ENCODE results near the gene POU2F2. TPM values are rescaled to one million over a fixed set of nuclear protein-coding genes. Genes with fewer than 3 reads are reported as not detected.

Gene POU2F2
- total and polyA plus RNA-seq, 2 experiments from 2014 or later: 2.3 to 4.6 TPM

DNA sequence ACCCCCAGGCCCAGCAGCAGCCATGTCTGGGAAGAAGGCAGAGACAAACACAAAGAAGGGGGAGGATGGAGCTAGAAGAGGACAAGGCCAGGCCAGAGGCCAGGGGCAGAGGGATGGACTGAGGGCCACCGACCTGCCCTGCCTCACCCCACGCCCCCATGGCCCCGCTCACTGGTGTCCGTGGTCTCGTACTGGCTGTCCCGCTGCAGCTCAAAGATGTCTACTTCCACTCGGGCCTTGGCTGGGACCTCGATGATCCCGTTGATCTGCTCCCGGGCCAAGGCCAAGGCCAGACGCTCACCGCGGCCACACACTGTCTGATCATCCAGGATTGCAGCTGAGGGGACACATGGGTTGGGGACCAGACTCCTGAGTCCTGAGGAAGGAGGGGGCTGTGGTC is 67.2 kb downstream of the POU2F2 start:
- peaks cover 3% of the 10 kb centered on the region; the same call in 1 of the 2 replicates for H3K36me3 ChIP-seq (ENCODE audit: insufficient read depth)
- no peak overlapping the region for H3K4me3 ChIP-seq
- no peaks in the 10 kb centered on the region for H3K27me3 ChIP-seq (ENCODE audit: insufficient read depth)
- H3K9me3 Mint-ChIP-seq: no peaks in the 10 kb centered on the region
- ATAC-seq (no peak), DNase-seq (ENCODE audit: low spot score) (no peak)
- TF ChIP-seq, protein P1, sequence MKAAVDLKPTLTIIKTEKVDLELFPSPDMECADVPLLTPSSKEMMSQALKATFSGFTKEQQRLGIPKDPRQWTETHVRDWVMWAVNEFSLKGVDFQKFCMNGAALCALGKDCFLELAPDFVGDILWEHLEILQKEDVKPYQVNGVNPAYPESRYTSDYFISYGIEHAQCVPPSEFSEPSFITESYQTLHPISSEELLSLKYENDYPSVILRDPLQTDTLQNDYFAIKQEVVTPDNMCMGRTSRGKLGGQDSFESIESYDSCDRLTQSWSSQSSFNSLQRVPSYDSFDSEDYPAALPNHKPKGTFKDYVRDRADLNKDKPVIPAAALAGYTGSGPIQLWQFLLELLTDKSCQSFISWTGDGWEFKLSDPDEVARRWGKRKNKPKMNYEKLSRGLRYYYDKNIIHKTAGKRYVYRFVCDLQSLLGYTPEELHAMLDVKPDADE (IDR thresholded peaks at IDR 0.05): no peak
- TF ChIP-seq CREB1 (CRISPR knock-in tag; IDR thresholded peaks at IDR 0.05; ENCODE audit: low read depth): no peak
- TF ChIP-seq, protein P2, sequence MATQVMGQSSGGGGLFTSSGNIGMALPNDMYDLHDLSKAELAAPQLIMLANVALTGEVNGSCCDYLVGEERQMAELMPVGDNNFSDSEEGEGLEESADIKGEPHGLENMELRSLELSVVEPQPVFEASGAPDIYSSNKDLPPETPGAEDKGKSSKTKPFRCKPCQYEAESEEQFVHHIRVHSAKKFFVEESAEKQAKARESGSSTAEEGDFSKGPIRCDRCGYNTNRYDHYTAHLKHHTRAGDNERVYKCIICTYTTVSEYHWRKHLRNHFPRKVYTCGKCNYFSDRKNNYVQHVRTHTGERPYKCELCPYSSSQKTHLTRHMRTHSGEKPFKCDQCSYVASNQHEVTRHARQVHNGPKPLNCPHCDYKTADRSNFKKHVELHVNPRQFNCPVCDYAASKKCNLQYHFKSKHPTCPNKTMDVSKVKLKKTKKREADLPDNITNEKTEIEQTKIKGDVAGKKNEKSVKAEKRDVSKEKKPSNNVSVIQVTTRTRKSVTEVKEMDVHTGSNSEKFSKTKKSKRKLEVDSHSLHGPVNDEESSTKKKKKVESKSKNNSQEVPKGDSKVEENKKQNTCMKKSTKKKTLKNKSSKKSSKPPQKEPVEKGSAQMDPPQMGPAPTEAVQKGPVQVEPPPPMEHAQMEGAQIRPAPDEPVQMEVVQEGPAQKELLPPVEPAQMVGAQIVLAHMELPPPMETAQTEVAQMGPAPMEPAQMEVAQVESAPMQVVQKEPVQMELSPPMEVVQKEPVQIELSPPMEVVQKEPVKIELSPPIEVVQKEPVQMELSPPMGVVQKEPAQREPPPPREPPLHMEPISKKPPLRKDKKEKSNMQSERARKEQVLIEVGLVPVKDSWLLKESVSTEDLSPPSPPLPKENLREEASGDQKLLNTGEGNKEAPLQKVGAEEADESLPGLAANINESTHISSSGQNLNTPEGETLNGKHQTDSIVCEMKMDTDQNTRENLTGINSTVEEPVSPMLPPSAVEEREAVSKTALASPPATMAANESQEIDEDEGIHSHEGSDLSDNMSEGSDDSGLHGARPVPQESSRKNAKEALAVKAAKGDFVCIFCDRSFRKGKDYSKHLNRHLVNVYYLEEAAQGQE (IDR thresholded peaks at IDR 0.05; ENCODE audit: unreplicated experiment): no peak
- TF ChIP-seq ZNF331 (CRISPR knock-in tag; IDR thresholded peaks at IDR 0.05; ENCODE audit: low read depth): no peak
- TF ChIP-seq ZNF114 (CRISPR knock-in tag; IDR thresholded peaks at IDR 0.05): no peak
- TF ChIP-seq EZH2 (IDR thresholded peaks at IDR 0.05; ENCODE audit: low read depth, unreplicated experiment): no peak
- no peak for TF ChIP-seq NANOG (IDR thresholded peaks at IDR 0.05; ENCODE audit: borderline replicate concordance)
- peaks cover 28% of the 10 kb centered on the region for H3K79me2 ChIP-seq (replicated peaks; ENCODE audit: insufficient read depth)
- no peak overlapping the region for H2AFZ ChIP-seq
- H3K4me1 ChIP-seq (ENCODE audit: insufficient read depth): peaks cover 13% of the 10 kb centered on the region; the same call in 1 of the 2 replicates
- no peaks in the 10 kb centered on the region for H3K9me2 ChIP-seq (ENCODE audit: insufficient read depth)
- peaks cover 10% of the 10 kb centered on the region for H3K27me3 Mint-ChIP-seq (ENCODE audit: insufficient read depth, low read depth, poor library complexity)
- H3K36me3 Mint-ChIP-seq (ENCODE audit: low read depth): peaks cover 37% of the 10 kb centered on the region
- H3K4me1 Mint-ChIP-seq: no peaks in the 10 kb centered on the region; the same call in 2 of the 3 replicates
- H3K27ac ChIP-seq (ENCODE audit: low read depth): no peak overlapping the region
- no peak overlapping the region for H3K27ac Mint-ChIP-seq
- no peak overlapping the region for H3K4me3 Mint-ChIP-seq
- H4K20me1 ChIP-seq (replicated peaks; ENCODE audit: insufficient read depth): peaks cover 12% of the 10 kb centered on the region
- no peak overlapping the region for H3K4me2 ChIP-seq
- peaks cover 6% of the 10 kb centered on the region; the same call in 1 of the 2 replicates for H3F3A ChIP-seq (replicated peaks; ENCODE audit: low read depth)

DNA sequence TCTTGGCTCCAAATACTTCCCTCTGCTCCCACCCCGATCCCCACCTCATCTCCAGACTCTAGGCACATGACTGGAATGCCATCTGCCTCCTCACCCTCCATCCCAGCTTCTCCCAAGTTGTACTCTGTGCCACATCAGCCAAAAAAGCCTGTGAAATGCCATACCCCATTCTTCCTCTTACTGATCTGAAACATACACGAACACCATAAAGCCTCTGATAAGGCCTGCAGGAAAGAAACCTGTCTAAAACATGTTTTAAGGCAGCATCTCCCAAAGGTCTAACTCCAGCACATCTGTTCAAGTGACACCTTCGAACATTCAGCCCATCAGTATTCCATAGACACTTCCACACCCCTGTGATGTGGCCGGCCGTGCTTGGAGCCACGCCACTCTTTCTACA is 67.8 kb downstream of the POU2F2 start:
- peaks cover 43% of the 10 kb centered on the region for H3K36me3 Mint-ChIP-seq (ENCODE audit: low read depth)
- DNase-seq (ENCODE audit: low spot score) (no peak), ATAC-seq (no peak)
- Histone ChIP-seq H3K9me2 (ENCODE audit: insufficient read depth) (no peaks in the 10 kb centered on the region), H3K36me3 (ENCODE audit: insufficient read depth) (peaks cover 3% of the 10 kb centered on the region; the same call in 1 of the 2 replicates), H3K4me2 (no peak overlapping the region), H3K27ac (ENCODE audit: low read depth) (no peak overlapping the region), H4K20me1 (replicated peaks; ENCODE audit: insufficient read depth) (peaks cover 12% of the 10 kb centered on the region), H3K4me3 (no peak overlapping the region), H3K79me2 (replicated peaks; ENCODE audit: insufficient read depth) (peaks cover 28% of the 10 kb centered on the region), H2AFZ (no peak overlapping the region), H3K4me1 (ENCODE audit: insufficient read depth) (peaks cover 13% of the 10 kb centered on the region; the same call in 1 of the 2 replicates), H3F3A (replicated peaks; ENCODE audit: low read depth) (peaks cover 6% of the 10 kb centered on the region; the same call in 1 of the 2 replicates), H3K27me3 (ENCODE audit: insufficient read depth) (no peaks in the 10 kb centered on the region)
- H3K27ac Mint-ChIP-seq: no peak overlapping the region
- H3K4me1 Mint-ChIP-seq: no peaks in the 10 kb centered on the region; the same call in 2 of the 3 replicates
- peaks cover 13% of the 10 kb centered on the region for H3K27me3 Mint-ChIP-seq (ENCODE audit: insufficient read depth, low read depth, poor library complexity)
- no peaks in the 10 kb centered on the region for H3K9me3 Mint-ChIP-seq
- H3K4me3 Mint-ChIP-seq: no peak overlapping the region
- TF ChIP-seq CREB1 (CRISPR knock-in tag; IDR thresholded peaks at IDR 0.05; ENCODE audit: low read depth) (no peak), POLR2AphosphoS5 (IDR thresholded peaks at IDR 0.05; ENCODE audit: low read depth) (no peak), STAT1 (IDR thresholded peaks at IDR 0.05; ENCODE audit: unreplicated experiment) (no peak), JUNB (IDR thresholded peaks at IDR 0.05; ENCODE audit: unreplicated experiment) (no peak), ZNF114 (CRISPR knock-in tag; IDR thresholded peaks at IDR 0.05) (no peak), EZH2phosphoT487 (IDR thresholded peaks at IDR 0.05; ENCODE audit: unreplicated experiment) (no peak), ZNF331 (CRISPR knock-in tag; IDR thresholded peaks at IDR 0.05; ENCODE audit: low read depth) (no peak), NANOG (IDR thresholded peaks at IDR 0.05; ENCODE audit: borderline replicate concordance) (no peak)
- TF ChIP-seq, protein P3, sequence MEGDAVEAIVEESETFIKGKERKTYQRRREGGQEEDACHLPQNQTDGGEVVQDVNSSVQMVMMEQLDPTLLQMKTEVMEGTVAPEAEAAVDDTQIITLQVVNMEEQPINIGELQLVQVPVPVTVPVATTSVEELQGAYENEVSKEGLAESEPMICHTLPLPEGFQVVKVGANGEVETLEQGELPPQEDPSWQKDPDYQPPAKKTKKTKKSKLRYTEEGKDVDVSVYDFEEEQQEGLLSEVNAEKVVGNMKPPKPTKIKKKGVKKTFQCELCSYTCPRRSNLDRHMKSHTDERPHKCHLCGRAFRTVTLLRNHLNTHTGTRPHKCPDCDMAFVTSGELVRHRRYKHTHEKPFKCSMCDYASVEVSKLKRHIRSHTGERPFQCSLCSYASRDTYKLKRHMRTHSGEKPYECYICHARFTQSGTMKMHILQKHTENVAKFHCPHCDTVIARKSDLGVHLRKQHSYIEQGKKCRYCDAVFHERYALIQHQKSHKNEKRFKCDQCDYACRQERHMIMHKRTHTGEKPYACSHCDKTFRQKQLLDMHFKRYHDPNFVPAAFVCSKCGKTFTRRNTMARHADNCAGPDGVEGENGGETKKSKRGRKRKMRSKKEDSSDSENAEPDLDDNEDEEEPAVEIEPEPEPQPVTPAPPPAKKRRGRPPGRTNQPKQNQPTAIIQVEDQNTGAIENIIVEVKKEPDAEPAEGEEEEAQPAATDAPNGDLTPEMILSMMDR (conservative IDR thresholded peaks at IDR 0.05; ENCODE audit: low read depth in 2 of 2): no peak
- TF ChIP-seq, protein P2 (IDR thresholded peaks at IDR 0.05; ENCODE audit: unreplicated experiment): no peak
- TF ChIP-seq, protein P1 (IDR thresholded peaks at IDR 0.05): no peak

Measured in GM23338 (cell line).